ENCODE measurements around the gene NPBWR2. TPM values are rescaled to one million over a fixed set of nuclear protein-coding genes. Genes with fewer than 3 reads are reported as not detected.
"Not testable (repeated sequence)": the region's sequence is repeated elsewhere in the genome, so short reads cannot be mapped to it uniquely, and the experiment has no call there.

NPBWR2 gene
- polyA plus RNA-seq, 1 donor from 2014 or later = not detected

DNA sequence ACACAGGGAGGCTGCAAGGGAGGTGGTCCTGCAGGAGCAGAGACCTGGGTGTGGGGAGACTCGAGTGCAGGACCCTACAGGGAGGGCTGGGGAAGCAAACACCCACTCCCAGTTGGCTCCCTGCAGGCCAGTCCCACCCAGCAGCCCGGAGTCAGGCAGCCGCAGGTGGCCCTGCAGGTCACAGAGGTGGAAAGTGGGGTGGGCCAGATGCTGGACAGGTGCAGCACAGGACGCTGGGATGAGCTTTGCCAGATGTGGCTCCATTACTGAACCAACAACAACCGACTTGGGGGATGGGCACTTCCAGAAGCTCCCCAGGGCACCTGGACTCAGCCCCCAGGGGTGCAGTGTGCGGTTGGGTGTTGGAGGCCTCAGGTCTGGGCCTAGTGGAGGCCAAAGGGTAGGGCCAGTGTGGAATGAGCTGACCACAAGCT is 30.2 kb upstream of the NPBWR2 start (continued):
- TF ChIP-seq, protein P1, sequence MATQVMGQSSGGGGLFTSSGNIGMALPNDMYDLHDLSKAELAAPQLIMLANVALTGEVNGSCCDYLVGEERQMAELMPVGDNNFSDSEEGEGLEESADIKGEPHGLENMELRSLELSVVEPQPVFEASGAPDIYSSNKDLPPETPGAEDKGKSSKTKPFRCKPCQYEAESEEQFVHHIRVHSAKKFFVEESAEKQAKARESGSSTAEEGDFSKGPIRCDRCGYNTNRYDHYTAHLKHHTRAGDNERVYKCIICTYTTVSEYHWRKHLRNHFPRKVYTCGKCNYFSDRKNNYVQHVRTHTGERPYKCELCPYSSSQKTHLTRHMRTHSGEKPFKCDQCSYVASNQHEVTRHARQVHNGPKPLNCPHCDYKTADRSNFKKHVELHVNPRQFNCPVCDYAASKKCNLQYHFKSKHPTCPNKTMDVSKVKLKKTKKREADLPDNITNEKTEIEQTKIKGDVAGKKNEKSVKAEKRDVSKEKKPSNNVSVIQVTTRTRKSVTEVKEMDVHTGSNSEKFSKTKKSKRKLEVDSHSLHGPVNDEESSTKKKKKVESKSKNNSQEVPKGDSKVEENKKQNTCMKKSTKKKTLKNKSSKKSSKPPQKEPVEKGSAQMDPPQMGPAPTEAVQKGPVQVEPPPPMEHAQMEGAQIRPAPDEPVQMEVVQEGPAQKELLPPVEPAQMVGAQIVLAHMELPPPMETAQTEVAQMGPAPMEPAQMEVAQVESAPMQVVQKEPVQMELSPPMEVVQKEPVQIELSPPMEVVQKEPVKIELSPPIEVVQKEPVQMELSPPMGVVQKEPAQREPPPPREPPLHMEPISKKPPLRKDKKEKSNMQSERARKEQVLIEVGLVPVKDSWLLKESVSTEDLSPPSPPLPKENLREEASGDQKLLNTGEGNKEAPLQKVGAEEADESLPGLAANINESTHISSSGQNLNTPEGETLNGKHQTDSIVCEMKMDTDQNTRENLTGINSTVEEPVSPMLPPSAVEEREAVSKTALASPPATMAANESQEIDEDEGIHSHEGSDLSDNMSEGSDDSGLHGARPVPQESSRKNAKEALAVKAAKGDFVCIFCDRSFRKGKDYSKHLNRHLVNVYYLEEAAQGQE (IDR thresholded peaks at IDR 0.05; ENCODE audit: borderline replicate concordance) = no peak

DNA sequence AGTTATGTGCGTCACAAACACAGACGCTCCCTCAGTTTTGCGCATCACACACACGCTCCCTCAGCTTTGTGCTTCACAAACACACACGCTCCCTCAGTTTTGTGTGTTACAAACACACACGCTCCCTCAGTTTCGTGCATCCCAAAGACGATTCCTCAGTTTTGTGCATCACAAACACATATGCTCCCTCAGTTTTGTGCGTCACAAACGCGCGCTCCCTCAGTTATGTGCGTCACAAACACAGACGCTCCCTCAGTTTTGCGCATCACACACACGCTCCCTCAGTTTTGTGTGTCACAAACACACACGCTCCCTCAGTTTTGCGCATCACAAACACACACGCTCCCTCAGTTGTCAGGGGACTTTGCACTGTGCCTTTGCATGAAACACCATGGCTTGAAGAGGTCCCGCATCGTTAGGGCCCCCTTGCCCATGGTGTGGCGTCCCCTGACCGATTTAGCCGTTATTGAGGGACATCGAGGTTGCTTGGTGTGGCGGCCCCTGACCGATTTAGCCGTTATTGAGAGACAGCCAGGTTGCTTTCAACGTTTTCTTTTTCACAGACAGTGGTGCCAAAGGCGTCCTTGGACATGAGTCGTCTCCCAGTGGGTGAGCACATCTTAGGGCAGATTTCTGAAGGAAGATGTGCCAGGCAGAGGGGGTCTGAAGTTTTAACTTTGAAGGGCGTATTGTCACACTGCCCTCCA is 28.8 kb upstream of the NPBWR2 start:
- TF ChIP-seq RAD21 (conservative IDR thresholded peaks at IDR 0.05) (no peak), EP300 (conservative IDR thresholded peaks at IDR 0.05; ENCODE audit: poor library complexity, severe bottlenecking) (no peak), MXI1 (conservative IDR thresholded peaks at IDR 0.05; ENCODE audit: poor library complexity, severe bottlenecking) (no peak), POLR2AphosphoS5 (IDR thresholded peaks at IDR 0.05) (no peak)
- no peak overlapping the region for H3K9ac ChIP-seq (ENCODE audit: low read length)
- H4K20me1 ChIP-seq (ENCODE audit: insufficient read depth) = no peaks in the 10 kb centered on the region
- H3F3A ChIP-seq (ENCODE audit: insufficient read depth, low read length, poor library complexity, severe bottlenecking) = no peaks in the 10 kb centered on the region
- no peaks in the 10 kb centered on the region for H3K79me2 ChIP-seq (replicated peaks; ENCODE audit: insufficient read depth, low read length)
- no peak overlapping the region for H3K27ac ChIP-seq (ENCODE audit: low read length)
- H3K9me3 ChIP-seq (ENCODE audit: low read length) = no peaks in the 10 kb centered on the region
- H3K36me3 ChIP-seq (ENCODE audit: insufficient read depth, low read length) = no peaks in the 10 kb centered on the region
- no peak overlapping the region for H2AFZ ChIP-seq (ENCODE audit: low read depth, low read length)
- no peaks in the 10 kb centered on the region for H3K9me2 ChIP-seq (ENCODE audit: insufficient read depth, low read length)
- no peak overlapping the region for H3K4me3 ChIP-seq (ENCODE audit: low read length)
- H3K4me2 ChIP-seq (ENCODE audit: low read length) = no peak overlapping the region
- no peaks in the 10 kb centered on the region for H3K27me3 ChIP-seq (ENCODE audit: insufficient read depth, low read depth, low read length)

DNA sequence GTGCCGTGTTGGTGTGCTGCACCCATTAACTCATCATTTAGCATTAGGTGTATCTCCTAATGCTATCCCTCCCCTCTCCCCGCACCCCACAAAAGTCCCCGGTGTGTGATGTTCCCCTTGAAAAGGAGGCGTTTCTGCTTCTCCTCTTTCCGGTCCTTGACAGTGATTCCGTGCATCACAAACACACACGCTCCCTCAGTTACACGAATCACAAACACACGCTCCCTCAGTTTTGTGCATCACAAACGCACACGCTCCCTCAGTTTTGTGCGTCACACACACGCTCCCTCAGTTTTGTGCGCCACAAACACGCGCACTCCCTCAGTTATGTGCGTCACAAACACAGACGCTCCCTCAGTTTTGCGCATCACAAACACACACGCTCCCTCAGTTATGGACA is 27.4 kb upstream of the NPBWR2 start:
- H3K27ac ChIP-seq (ENCODE audit: low read length) = not testable (repeated sequence)

DNA sequence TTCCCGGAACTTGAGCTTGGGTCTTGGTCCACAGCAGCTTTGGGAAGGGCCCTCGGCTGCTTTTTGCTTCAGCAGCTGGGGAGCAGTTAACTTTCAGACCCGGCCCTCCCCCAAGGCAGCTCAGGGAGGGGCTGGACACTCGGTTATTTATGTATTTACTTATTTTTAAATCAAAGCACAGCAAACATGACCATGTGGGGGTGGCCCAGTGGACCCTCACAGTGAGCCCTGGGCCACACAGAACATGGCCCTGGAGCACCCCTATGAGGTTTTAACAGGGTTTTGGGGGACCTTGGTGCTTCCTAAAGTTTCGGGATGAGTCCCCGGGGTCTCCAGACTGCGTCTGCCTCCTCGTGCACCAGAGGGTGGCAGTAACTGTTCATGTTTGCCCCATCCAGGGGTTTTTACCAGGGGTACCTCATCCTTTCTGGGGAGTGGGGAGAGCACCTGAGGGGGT is 26.6 kb upstream of the NPBWR2 start:
- Histone ChIP-seq H2AFZ (ENCODE audit: low read depth, low read length) (no peak overlapping the region), H3K4me3 (ENCODE audit: low read length) (no peak overlapping the region), H3K9me3 (ENCODE audit: low read length) (no peaks in the 10 kb centered on the region), H3K4me2 (ENCODE audit: low read length) (no peak overlapping the region), H3K9ac (ENCODE audit: low read length) (no peak overlapping the region), H3K36me3 (ENCODE audit: insufficient read depth, low read length) (no peaks in the 10 kb centered on the region), H3F3A (ENCODE audit: insufficient read depth, low read length, poor library complexity, severe bottlenecking) (no peaks in the 10 kb centered on the region), H3K79me2 (replicated peaks; ENCODE audit: insufficient read depth, low read length) (no peaks in the 10 kb centered on the region), H3K27ac (ENCODE audit: low read length) (no peak overlapping the region), H3K27me3 (ENCODE audit: insufficient read depth, low read depth, low read length) (no peaks in the 10 kb centered on the region), H4K20me1 (ENCODE audit: insufficient read depth) (no peaks in the 10 kb centered on the region), H3K9me2 (ENCODE audit: insufficient read depth, low read length) (no peaks in the 10 kb centered on the region)
- TF ChIP-seq SMC3 (conservative IDR thresholded peaks at IDR 0.05; ENCODE audit: poor library complexity) = peak; percentile 61
- TF ChIP-seq, protein P2, sequence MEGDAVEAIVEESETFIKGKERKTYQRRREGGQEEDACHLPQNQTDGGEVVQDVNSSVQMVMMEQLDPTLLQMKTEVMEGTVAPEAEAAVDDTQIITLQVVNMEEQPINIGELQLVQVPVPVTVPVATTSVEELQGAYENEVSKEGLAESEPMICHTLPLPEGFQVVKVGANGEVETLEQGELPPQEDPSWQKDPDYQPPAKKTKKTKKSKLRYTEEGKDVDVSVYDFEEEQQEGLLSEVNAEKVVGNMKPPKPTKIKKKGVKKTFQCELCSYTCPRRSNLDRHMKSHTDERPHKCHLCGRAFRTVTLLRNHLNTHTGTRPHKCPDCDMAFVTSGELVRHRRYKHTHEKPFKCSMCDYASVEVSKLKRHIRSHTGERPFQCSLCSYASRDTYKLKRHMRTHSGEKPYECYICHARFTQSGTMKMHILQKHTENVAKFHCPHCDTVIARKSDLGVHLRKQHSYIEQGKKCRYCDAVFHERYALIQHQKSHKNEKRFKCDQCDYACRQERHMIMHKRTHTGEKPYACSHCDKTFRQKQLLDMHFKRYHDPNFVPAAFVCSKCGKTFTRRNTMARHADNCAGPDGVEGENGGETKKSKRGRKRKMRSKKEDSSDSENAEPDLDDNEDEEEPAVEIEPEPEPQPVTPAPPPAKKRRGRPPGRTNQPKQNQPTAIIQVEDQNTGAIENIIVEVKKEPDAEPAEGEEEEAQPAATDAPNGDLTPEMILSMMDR (IDR thresholded peaks at IDR 0.05; ENCODE audit: poor library complexity, severe bottlenecking) = peak; percentile 54
- TF ChIP-seq POLR2AphosphoS5 (IDR thresholded peaks at IDR 0.05) = no peak
- TF ChIP-seq EP300 (conservative IDR thresholded peaks at IDR 0.05; ENCODE audit: poor library complexity, severe bottlenecking) = no peak
- peak; percentile 62 for TF ChIP-seq RAD21 (conservative IDR thresholded peaks at IDR 0.05)

More for the DNA sequence above, 27.4 kb upstream of the NPBWR2 start:
- H3K4me3 ChIP-seq (ENCODE audit: low read length); H3K9me3 ChIP-seq (ENCODE audit: low read length); H3K4me2 ChIP-seq (ENCODE audit: low read length); H4K20me1 ChIP-seq (ENCODE audit: insufficient read depth); H3K27me3 ChIP-seq (ENCODE audit: insufficient read depth, low read depth, low read length); H3K36me3 ChIP-seq (ENCODE audit: insufficient read depth, low read length); H3K9ac ChIP-seq (ENCODE audit: low read length); H3F3A ChIP-seq (ENCODE audit: insufficient read depth, low read length, poor library complexity, severe bottlenecking); H2AFZ ChIP-seq (ENCODE audit: low read depth, low read length); H3K79me2 ChIP-seq (replicated peaks; ENCODE audit: insufficient read depth, low read length); H3K9me2 ChIP-seq (ENCODE audit: insufficient read depth, low read length): not testable (repeated sequence)

All from neural cell (in vitro differentiated cells).